ENCODE data around the gene CNPY1.
"Not testable (repeated sequence)": the region's sequence is repeated elsewhere in the genome, so short reads cannot be mapped to it uniquely, and the experiment has no call there.

Gene CNPY1

DNA sequence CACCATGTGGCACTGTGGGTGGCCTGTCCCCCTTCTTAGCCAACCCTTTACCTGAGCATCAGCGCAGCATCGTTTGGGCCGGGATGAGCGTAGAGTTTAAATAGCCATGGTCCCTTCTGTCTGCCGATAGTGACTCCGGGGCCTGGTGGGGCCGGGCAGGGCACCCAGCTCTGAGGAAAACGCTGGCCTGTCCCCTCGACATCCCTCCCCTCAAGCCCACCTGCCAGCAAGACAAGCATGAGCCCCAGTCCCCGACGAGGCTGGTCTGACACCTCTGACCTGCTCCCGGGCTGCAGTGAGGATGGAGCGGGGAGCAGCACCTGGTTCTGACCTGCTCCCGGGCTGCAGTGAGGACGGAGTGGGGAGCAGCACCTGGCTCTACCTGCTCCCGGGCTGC is 31.1 kb upstream of the CNPY1 start:
- DNase-seq = no peak

DNA sequence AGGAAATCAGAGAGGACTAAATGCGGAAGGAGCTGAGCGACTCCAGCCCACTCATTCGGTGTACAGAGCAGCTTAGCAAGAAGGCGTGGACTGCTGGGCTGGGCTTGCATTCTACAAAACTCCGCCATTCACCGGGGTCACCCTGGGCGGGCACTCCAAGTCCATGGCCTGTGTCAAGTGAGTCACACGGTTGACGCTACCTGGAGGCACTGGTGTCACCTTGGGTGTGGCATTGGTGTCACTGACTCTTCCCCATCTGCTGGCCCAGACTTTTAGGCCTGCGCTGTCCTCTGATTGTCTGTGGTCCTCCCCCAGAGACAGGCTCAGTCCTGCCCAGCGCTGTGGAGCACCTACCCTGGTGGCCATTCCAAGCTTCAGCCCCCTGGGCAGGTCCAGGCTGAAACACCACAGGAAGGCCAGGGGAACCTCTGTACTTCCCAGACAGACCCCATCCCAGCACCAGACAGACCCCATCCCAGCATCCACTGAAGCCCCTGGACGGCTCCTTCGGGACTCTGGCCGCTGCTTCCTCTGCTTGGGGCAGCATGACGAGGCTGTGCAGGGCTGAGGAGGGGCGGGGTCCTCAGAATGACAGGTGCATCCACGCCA is 30.6 kb upstream of the CNPY1 start:
- no peak for DNase-seq

GRCh38 chr7:155576416-155576815 is 30.1 kb upstream of the CNPY1 start:
- DNase-seq = no peak

- DNase-seq = no peak
Observed at GRCh38 chr7:155574556-155575290, 28.4 kb upstream of the CNPY1 start.

DNA sequence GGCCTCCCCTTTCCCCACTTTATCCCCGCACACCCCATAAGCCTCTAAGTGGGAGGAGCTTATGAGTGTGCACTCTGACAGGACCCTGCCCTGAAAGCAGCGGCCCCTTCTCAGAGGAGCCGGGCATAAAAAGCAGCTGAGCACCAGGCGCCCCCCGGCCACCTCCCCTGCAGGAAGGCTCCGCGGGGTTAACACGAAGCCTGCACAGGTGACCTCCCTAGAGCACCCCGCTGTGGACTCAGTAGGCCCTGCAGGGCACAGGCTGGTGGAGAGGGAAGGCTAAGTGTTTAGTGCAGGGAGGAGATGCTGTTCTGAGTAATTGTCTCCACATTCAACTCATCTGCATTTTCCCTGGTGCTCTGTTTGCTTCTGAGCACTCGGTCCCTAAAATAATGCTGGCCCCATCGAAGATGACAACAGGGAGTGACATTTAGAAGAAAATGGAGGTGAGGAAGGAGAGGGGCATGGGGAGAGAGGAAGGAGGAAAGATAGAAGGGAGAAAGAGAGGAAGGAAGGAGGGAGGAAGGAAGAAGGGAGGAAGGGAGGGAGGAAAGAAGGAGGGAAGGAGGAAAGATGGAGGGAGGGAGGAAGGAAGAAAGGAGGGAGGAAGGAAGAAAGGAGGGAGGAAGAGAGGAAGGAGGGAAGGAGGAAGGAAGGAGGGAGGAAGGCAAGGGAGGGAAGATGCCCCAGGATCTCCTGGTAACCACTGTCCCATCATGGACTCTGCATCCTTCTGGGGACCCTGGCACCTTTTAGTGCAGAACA is 25.4 kb upstream of the CNPY1 start:
- DNase-seq = no peak

DNA sequence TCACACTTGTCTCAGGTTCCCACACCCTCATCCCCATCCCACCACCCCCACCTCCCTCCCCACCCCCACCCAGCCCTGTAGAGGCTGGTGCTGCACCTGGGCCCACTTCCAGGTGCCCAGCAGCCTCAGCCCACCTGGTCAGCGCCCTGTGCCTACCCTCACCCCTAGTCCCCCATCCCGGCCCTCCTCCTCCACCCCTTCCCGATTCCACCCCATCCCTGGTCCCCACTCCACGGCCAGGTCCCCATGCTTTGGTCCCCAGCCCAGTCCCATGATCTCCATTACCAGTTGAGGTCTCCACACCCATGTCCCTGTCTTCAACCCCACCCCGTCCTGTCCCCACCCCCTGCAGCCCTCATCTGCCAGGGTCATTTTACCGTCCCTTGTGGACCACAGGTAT is 24.6 kb upstream of the CNPY1 start:
- no peak for DNase-seq

DNA sequence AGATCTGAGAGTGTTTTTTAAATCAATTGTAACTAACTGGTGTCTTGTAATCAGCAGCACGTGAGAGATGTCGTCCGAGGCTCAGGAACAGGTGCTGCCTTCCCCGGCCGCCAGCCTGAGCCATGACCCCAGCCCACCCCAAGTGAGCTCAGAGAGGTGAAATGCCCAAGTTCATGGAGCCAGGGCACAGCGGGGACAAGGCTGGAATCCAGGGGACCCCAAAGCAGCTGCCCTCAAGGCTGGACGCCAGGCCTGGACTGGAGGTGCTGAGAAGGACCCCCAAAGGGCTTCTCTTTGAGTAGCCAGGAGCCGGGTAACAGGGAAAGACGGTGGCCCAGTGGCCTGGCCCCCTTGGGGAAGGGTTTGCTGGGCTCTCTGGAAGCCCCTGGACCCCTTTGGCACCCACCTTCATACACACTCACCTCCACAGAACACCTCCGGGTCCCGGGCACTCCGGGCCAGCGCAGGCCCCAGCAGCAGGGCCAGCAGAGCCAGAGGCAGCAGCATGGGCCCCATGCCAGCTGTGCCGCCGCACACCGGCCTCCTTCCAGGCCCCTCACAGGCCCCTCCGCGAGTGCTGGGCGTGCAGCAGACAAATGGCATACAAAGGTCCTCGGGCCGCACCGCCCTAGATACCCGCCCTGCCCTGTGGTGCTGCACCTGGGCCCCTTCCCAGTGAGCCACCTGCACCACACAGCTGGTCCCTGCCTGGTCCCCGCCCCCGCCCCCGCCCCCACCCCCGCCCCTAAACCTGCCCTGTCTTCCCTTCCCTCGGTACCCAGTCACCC is 24.0 kb upstream of the CNPY1 start:
- DNase-seq = peak; percentile 72

DNA sequence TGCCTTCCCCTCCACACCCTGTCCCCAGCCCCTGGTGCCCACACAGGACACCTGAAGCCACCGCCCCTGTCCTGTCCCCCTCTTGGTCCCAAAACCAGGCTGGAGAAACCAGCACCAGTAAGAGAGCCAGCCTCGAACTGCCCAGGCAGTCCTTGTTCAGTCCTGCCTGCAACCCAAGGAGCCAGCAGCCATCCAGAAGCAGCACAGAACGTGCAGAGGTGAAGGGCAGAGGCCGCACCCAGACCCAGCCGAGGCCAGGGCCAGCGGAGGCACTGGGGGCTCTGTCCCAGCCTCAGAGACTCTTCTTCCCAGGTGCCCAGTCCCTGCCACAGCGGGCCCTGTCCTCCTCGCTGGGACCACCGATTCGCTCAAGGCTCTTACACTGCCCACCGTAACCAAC is 23.3 kb upstream of the CNPY1 start:
- no peak for DNase-seq

- no peak for DNase-seq
Observed at GRCh38 chr7:155568842-155569494, 22.6 kb upstream of the CNPY1 start.

GRCh38 chr7:155568333-155568660 is 21.9 kb upstream of the CNPY1 start:
- no peak for DNase-seq

GRCh38 chr7:155567646-155568332 is 21.4 kb upstream of the CNPY1 start:
- DNase-seq = no peak

DNA sequence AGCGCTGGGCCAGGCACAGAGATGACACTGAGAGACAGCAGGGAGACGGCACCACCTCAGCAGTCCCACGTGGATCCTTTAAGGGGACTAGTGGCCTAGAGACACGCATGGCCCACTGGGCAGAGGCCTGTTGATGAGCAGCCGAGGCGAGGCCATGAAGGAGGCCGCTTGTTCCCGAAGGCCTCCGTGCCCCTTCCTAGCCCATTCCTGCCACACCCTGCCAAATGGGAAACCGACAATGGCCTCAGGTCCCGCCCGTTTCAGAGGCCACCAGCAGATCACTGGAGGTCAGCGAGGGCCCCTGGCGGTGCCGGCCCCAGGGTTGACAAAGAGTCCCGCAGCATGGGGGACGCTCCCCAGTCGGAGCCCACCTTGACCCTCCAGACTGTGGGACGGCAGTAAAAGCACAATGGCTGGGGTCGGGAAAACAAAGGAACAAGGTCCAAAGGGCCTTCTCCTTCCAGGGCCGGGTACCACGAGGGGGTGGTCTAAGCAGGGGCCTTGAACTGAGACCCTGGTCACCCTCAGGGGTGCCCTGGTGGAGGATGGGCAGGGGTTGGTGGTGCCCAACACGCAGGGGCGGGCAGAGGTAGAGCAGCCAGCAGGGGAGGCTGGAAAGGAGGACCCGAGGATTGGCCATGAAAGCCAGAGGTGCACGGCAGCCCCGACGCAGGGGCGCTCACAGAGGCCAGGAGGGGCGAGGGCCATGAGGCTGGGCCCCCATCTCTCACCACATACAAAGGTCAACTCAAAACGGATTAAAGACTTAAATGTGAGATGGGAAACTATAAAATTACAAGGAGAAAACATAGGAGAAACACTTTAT is 19.9 kb upstream of the CNPY1 start:
- DNase-seq = no peak

DNA sequence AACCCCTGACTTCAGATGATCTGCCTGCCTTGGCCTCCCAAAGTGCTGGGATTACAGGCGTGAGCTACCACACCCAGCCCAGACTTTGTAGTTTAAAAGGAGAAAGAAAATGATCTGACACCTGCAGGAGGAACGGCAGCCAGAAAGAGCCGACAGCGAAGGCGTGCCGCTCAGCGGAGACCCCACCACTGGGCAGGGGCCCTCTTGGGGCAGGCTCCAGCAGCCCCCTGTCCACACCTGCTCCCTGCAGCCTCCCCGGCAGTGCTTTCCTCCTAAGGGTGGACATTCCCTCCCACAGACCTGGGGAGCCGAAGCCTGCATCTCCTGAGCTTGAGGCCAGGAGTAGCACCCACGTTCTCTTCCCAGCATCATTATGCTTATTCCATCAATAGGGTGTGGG is 19.2 kb upstream of the CNPY1 start:
- DNase-seq = no peak

DNA sequence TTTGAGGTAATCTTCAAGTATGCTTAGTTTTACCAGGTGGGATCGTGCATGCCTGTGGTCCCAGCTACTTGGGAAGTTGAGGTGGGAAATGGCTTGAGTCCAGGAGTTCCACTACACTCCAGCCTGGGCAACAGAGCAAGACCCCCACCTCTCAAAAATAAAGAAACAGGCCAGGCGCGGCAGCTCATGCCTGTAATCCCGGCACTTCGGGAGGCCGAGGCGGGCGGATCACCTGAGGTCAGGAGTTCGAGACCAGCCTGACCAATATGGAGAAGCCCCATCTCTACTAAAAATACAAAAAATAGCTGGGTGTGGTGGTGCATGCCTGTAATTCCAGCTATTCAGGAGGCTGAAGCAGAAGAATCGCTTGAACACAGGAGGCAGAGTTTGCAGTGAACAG is 16.6 kb upstream of the CNPY1 start:
- not testable (repeated sequence) for DNase-seq

- DNase-seq = no peak
Observed at GRCh38 chr7:155562106-155562505, 15.7 kb upstream of the CNPY1 start.

- DNase-seq = no peak
Observed at GRCh38 chr7:155560982-155561686, 14.8 kb upstream of the CNPY1 start.

DNA sequence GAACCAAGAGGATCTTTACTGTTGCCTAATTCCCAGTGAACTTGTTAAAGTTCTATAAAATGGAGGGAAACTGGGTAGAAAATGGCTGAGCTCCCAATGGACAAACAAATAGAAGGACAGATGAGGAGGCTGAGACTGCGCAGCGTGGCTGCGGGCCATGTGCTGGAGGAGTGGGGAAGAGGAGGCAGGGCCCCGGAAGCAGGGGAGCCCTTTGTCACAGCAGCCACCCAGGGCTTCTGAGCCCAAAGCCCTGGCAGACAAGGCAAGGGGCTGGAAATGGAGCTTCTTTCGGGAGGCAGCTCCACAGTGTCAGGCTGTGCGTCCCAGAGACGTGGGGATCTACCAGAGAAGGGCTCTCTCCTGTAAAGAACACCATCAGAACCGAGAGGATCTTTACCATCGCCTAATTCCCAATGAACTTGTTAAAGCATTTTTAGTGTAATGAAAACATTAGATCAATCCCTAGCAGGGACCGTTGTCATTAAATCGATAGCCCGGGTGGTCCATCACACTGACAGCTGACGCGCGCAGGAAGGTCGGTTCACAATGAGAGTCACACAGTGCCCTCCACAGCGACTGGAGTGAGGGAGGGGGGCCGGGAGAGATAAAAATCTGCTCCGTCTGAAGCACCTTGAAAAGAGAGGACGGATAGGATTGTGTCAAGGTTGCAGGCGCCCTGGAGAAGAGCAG is 14.0 kb upstream of the CNPY1 start:
- DNase-seq = no peak

GRCh38 chr7:155559519-155560108 is 13.3 kb upstream of the CNPY1 start:
- no peak for DNase-seq

GRCh38 chr7:155558961-155559360 is 12.6 kb upstream of the CNPY1 start:
- DNase-seq = no peak

DNA sequence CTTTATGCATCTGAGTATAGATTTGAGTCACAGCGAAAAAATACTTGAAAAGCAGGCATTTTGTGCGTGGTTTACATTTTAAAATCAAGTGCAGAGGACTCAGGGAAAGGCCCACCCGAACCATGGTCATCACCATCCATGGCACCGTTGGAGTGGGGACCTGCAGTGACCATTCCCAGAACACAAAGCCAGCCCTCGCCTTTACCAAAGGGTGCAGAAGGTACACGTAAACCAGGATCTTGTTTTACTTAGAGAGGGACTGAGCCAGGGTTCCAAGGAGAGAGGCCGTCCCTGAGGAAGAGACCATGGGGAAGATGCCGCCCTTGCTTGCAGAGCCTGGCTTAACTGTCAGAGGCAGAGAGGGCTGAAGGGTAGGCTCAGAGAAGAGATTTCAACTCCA is 12.0 kb upstream of the CNPY1 start:
- no peak for DNase-seq

Data from NCI-H69 (cell line).